Kidney epithelial cell (primary cell): ENCODE results near the gene CYBB. TPM values are rescaled to one million over a fixed set of nuclear protein-coding genes. Genes with fewer than 3 reads are reported as not detected.

Experiments
- DNase-seq: peaks from one replicate; pipeline ENCODE4 v3.0.0-alpha.2; 2010; ENCODE audit warnings: low read depth
- H3K27me3 ChIP-seq: 2 replicates; pipeline ENCODE4 v1.6.0; 2011; ENCODE audit warnings: low read length; ENCODE audit not compliant: control insufficient read depth, insufficient read depth
- H3K36me3 ChIP-seq: 2 replicates; pipeline ENCODE4 v1.5.1; 2011; ENCODE audit warnings: low read length; ENCODE audit not compliant: control insufficient read depth, insufficient read depth
- H3K4me3 ChIP-seq: 2 replicates; pipeline ENCODE4 v1.5.1; 2011; ENCODE audit warnings: low read depth, mild to moderate bottlenecking, control low read depth, low read length
- total RNA-seq: library from RNA; depleted of rRNA; stranded (reverse); fragments of >200 nt; gene quantifications from 2 replicates; pipeline ENCODE4 v1.2.3, GENCODE V29; 2015
- TF ChIP-seq, protein P1 (sequence below): IDR thresholded peaks from 2 replicates; pipeline ENCODE4 v1.5.1; 2011; ENCODE audit warnings: mild to moderate bottlenecking, moderate library complexity, low read length, control low read depth, inconsistent platforms; ENCODE audit not compliant: insufficient read depth, poor library complexity, severe bottlenecking

CYBB gene
- total RNA-seq, 1 donor from 2014 or later, result 0.38 TPM

DNA sequence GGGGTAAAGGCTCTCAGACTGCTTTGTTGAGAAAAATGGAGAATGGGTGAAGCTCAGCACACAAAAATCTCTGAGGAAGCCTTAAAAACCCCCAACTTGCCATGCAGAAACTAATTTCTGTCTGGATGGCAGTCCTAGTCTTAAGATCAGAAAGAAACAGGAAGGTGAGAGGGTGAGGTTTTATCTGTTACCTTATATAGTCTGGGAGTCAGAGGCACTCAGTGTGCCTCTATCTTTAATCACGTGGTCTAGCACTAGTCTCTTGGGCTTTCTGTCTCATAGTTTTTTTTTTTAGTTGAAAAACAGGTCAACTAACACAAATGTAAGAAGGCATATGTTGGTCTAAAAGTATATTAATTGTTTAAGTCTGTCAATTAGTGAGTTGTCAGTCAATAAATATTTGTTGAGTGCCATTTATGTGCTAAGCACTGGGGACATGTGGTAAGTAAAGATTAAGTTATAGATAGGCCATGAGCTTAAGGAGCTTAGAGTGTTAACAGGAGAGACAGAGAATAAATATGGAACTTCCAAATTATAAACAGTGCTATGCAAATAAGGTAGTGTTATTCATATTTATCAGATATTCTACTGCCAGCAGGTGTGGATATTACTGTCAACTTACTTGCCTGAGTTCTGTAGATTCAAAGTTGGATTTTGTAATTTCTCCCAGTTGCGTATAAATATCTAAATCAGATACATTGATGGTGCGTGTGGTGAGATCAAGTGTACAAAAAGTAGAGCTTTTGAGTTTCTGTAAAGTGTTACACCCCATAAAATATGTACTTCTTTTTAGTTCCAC, 7.0 kb downstream of the CYBB start:
- no peak for DNase-seq
- Histone ChIP-seq H3K4me3 (no peak overlapping the region), H3K27me3 (no peaks in the 10 kb centered on the region), H3K36me3 (no peaks in the 10 kb centered on the region)
- TF ChIP-seq, protein P1, sequence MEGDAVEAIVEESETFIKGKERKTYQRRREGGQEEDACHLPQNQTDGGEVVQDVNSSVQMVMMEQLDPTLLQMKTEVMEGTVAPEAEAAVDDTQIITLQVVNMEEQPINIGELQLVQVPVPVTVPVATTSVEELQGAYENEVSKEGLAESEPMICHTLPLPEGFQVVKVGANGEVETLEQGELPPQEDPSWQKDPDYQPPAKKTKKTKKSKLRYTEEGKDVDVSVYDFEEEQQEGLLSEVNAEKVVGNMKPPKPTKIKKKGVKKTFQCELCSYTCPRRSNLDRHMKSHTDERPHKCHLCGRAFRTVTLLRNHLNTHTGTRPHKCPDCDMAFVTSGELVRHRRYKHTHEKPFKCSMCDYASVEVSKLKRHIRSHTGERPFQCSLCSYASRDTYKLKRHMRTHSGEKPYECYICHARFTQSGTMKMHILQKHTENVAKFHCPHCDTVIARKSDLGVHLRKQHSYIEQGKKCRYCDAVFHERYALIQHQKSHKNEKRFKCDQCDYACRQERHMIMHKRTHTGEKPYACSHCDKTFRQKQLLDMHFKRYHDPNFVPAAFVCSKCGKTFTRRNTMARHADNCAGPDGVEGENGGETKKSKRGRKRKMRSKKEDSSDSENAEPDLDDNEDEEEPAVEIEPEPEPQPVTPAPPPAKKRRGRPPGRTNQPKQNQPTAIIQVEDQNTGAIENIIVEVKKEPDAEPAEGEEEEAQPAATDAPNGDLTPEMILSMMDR, result no peak

DNA sequence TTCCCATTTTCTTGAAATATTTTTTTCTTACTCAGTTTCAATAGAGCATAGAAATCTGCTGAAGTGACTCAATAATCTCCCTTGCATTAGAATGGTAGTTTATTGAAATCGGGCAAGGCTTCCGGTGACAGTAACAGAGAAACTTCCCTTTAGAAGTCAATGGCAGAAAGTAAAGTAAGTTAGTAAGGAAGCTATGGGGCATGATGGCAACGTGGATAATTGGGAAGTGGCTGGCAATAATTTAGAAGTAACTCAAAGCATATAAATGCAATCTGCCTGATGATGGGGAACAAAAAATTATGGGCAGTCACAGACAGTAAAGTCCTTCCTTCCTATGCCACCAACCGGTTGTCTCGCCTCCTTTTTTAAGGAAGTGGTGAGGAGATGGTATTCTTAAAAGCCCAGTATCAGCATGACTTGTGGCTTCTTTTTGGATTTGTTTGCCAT, 7.6 kb downstream of the CYBB start:
- Histone ChIP-seq H3K4me3 (no peak overlapping the region), H3K36me3 (no peaks in the 10 kb centered on the region), H3K27me3 (no peaks in the 10 kb centered on the region)
- TF ChIP-seq, protein P1, result no peak
- DNase-seq, result no peak

DNA sequence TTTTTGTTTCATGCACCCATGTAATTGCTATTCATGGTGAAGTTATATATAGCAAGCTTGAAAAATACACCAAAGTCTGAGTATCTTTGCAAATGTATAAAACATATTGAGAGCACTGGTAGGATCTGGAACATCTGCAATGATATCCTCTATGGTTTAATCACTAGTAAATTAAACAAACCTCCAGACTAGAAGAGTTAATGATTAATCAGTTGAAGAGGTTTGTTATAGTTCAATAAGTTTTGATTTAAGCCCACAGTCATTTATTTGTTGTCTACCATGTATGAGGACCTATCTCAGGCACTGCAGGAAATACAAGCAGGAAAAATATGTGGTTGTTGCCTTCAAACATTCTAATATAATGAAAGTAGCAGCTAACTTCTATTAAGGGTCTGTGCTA, 16.5 kb downstream of the CYBB start:
- H3K36me3 ChIP-seq, result no peaks in the 10 kb centered on the region
- H3K4me3 ChIP-seq, result no peak overlapping the region
- TF ChIP-seq, protein P1, result no peak
- H3K27me3 ChIP-seq, result no peaks in the 10 kb centered on the region
- no peak for DNase-seq

DNA sequence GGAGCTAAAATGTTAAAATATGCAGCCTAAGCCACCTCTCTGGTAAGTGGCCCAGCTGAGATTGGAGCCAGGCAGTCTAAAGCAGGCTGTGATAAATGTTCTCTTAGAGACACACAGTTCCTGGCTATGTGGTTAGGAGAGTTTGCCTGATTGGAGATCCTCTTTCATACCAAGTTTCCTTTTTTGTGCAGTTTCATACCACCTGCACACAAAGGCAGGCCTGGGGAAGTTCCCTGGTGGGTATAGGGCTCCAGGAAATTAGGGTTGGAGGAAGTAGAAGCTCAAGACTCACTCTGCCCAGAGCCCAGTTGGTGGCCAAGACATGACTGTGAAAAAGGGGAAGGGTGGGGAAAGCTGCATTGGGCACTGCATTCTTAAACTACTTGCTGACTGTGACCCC, 16.9 kb downstream of the CYBB start:
- H3K36me3 ChIP-seq, result no peaks in the 10 kb centered on the region
- TF ChIP-seq, protein P1, result no peak
- no peak for DNase-seq
- H3K27me3 ChIP-seq, result no peaks in the 10 kb centered on the region
- H3K4me3 ChIP-seq, result no peak overlapping the region

DNA sequence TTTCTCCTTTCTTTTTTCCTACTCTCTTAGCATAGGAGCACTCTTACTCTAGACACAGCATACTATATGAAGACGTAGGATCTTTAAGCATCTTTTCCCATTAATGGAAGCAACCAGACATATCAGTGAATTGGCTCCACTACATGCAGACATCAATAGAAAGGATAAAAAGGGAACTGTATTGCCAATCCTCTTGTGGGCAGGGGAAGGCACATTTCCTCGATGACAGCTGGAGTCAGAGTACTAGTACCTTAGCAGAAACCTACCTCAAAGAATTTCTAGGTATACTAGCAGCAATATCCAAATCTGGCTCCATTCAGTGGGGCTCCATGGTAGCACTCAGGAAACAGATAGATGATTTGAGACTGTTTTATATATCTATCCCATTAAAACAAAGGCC, 20.1 kb downstream of the CYBB start:
- TF ChIP-seq, protein P1, result no peak
- no peaks in the 10 kb centered on the region for H3K27me3 ChIP-seq
- no peak for DNase-seq
- no peaks in the 10 kb centered on the region for H3K36me3 ChIP-seq
- no peak overlapping the region for H3K4me3 ChIP-seq

DNA sequence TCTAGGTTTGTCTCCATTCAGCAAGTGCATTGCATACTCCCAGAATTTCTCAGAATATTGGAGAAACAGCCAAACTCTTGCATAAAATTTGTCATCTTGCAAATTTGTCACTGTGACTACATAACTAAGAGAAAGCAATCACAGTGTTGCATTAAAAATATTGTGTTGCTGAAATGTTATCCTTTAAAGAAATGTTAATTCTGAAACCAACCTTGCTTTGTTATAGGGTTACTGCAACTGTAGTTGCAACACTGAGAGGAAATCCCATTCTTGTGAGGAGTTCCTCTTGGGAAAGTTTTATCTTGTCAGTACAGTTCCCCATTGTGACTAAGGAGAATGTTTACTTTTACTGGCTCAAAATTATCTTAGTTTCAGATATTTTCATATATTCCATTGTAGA, 20.9 kb downstream of the CYBB start:
- Histone ChIP-seq H3K27me3 (no peaks in the 10 kb centered on the region), H3K4me3 (no peak overlapping the region), H3K36me3 (no peaks in the 10 kb centered on the region)
- no peak for DNase-seq
- TF ChIP-seq, protein P1, result no peak
